Nucleus accumbens (tissue), 56 donors: ENCODE results near the gene OR4Q3.
"Not testable (repeated sequence)": the region's sequence is repeated elsewhere in the genome, so short reads cannot be mapped to it uniquely, and the experiment has no call there.

ENCODE experiments used
- DNase-seq, 56 donors: peaks; one replicate each; lab custom pipeline; 2025; lab: John Stamatoyannopoulos, UW

Gene OR4Q3

GRCh38 chr14:19743256-19743655 lies at the start of gene OR4Q3:
Gene OR4Q3, plus strand, starts transcription at chr14:19743571.
- no peak for DNase-seq

GRCh38 chr14:19729359-19729758 lies 14.0 kb upstream of the OR4Q3 start:
- no peak for DNase-seq

GRCh38 chr14:19729763-19730162 lies 13.6 kb upstream of the OR4Q3 start:
- DNase-seq = no peak

GRCh38 chr14:19733893-19734292 lies 9.5 kb upstream of the OR4Q3 start:
- DNase-seq = not testable (repeated sequence)

- not testable (repeated sequence) for DNase-seq
These were observed 8.9 kb downstream of the OR4Q3 start for GRCh38 chr14:19752316-19752715.

- DNase-seq = no peak
These were observed 10.8 kb downstream of the OR4Q3 start for GRCh38 chr14:19754172-19754571.

GRCh38 chr14:19771491-19771890 lies 28.1 kb downstream of the OR4Q3 start:
- DNase-seq = not testable (repeated sequence)

- peak in 2 of 56 donors; percentile 1 to 16 for DNase-seq
These were observed 28.6 kb downstream of the OR4Q3 start for GRCh38 chr14:19771895-19772430.

GRCh38 chr14:19772454-19772853 lies 29.1 kb downstream of the OR4Q3 start:
- DNase-seq = not testable (repeated sequence)

GRCh38 chr14:19773204-19773603 lies 29.8 kb downstream of the OR4Q3 start, which contains the start of gene OR4M1:
Gene OR4M1, plus strand, starts transcription at chr14:19773504. Its CDS starts 6,819 bp downstream, at chr14:19780323.
- DNase-seq = not testable (repeated sequence)

GRCh38 chr14:19775587-19775986 lies 32.2 kb downstream of the OR4Q3 start:
- DNase-seq = no peak

GRCh38 chr14:19785848-19786247 lies 42.5 kb downstream of the OR4Q3 start:
- DNase-seq = not testable (repeated sequence)

- not testable (repeated sequence) for DNase-seq
These were observed 43.9 kb downstream of the OR4Q3 start for GRCh38 chr14:19787318-19787717.

- DNase-seq = not testable (repeated sequence)
These were observed 44.8 kb downstream of the OR4Q3 start for GRCh38 chr14:19788150-19788549.

- not testable (repeated sequence) for DNase-seq
These were observed 53.2 kb downstream of the OR4Q3 start for GRCh38 chr14:19796520-19797108.
